Measurements from ENCODE around the gene CEP104.

- TF ChIP-seq ZC3H8 (IDR thresholded peaks at IDR 0.05) (no peak), NFATC3 (IDR thresholded peaks at IDR 0.05) (no peak), POLR2G (IDR thresholded peaks at IDR 0.05; ENCODE audit: low read depth, low read length) (no peak), PHF8 (IDR thresholded peaks at IDR 0.05; ENCODE audit: borderline replicate concordance, low read length) (no peak)
Observed at GRCh38 chr1:3891329-3891865, 34.4 kb upstream of the CEP104 start.
